ENCODE data around the gene SNAPIN. TPM values are rescaled to one million over a fixed set of nuclear protein-coding genes. Genes with fewer than 3 reads are reported as not detected.
A peak's percentile ranks its signal among the peaks of the same experiment; 100 is the strongest.

Gene SNAPIN
- total RNA-seq, 2 donors from 2014 or later = 29.3 to 33.0 TPM

DNA sequence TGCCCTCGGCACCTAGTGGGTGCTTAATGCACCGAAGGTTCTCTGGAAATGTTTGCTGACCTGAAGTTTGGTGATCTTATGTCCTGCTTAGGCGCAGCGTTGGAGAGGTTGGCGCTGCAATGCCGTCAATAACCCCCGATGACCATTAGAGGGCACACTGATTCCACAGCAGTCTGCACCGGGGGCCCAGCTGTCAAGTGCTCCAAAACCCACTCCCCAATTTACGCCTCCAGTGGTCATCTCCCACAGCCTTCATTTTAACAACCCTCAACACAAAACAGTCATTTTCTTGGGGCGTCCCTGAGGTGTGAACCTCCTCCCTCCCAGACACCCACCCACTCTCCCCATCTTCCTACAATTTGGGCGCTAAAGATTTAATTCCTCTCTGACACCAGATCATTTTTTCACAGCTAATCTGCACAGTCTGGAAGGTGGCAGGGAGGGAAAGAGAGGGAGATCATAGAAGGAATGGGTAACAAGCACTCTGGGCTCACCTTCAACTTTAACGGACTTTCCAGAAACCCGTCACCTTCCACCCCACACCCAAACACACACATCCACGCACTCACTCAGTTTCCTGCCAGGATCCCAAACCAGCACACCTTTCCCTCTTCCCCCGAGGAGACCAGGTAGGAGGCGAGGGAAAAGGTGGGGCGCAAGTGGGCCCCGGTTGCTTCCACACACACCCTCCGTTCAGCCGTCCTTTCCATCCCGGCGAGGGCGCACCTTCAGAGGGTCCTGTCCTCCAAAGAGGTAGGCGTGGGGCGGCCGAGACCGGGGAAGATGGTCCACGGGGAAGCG lies 19.4 kb downstream of the SNAPIN start:
- peak overlapping the region in 1 of 2 donors; percentile 58 for H3K9ac ChIP-seq (ENCODE audit: low read depth in 2 of 2, low read length in 2 of 2)
- H3K36me3 ChIP-seq = no peaks in the 10 kb centered on the region
- H3K4me1 ChIP-seq = peaks cover 15% of the 10 kb centered on the region
- no peaks in the 10 kb centered on the region for H3K9me3 ChIP-seq
- intact Hi-C loops (cut with DNase I) = loop anchor here (5.0 to 10.0 kb wide), 2 partner anchors 69 to 307 kb away; partner anchors contain the start of gene RAB13
- peak; percentile 49 for DNase-seq
- peak overlapping the region; percentile 35 for H3K4me3 ChIP-seq
- no peak overlapping the region for H3K27ac ChIP-seq
- peaks cover 21% of the 10 kb centered on the region for H3K27me3 ChIP-seq
- TF ChIP-seq CTCF (IDR thresholded peaks at IDR 0.05) = peak; percentile 92

GRCh38 chr1:153678519-153679336 lies 20.2 kb downstream of the SNAPIN start, which contains the start of gene NPR1:
TSS of gene NPR1 (plus strand) at chr1:153678688. CDS start at chr1:153679109, 421 bp downstream.
- no peak for TF ChIP-seq CTCF (IDR thresholded peaks at IDR 0.05)
- intact Hi-C loops (cut with DNase I) = loop anchor here (5.0 to 10.0 kb wide), 2 partner anchors 69 to 306 kb away; partner anchors contain the start of gene RAB13
- Histone ChIP-seq H3K36me3 (no peaks in the 10 kb centered on the region), H3K9ac (ENCODE audit: low read depth in 2 of 2, low read length in 2 of 2) (peak within 1 kb of the TSS; percentile 26 to 58), H3K4me1 (peaks cover 15% of the 10 kb centered on the region), H3K27me3 (peaks cover 21% of the 10 kb centered on the region), H3K27ac (no peak within 1 kb of the TSS), H3K4me3 (peak within 1 kb of the TSS; percentile 35), H3K9me3 (no peaks in the 10 kb centered on the region)
- DNase-seq = peak; percentile 39

DNA sequence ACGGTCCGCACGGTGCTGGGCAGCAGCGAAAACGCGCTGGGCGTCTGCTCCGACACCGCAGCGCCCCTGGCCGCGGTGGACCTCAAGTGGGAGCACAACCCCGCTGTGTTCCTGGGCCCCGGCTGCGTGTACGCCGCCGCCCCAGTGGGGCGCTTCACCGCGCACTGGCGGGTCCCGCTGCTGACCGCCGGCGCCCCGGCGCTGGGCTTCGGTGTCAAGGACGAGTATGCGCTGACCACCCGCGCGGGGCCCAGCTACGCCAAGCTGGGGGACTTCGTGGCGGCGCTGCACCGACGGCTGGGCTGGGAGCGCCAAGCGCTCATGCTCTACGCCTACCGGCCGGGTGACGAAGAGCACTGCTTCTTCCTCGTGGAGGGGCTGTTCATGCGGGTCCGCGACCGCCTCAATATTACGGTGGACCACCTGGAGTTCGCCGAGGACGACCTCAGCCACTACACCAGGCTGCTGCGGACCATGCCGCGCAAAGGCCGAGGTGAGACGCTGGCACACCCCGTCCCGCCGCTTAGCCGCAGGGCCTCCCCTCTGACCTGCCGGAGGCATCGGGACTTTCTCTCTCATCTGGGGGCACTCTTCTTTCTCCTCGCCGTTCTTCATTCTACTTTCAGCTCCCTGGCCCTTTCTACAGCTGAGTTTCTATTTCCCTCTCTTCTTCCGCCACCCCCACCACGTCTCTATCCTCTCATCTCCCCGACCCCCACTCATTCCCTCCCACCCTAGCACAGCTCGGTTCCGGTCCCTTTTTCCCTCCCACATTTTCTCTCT lies 21.0 kb downstream of the SNAPIN start:
- TF ChIP-seq CTCF (IDR thresholded peaks at IDR 0.05) = no peak
- no peak overlapping the region for H3K27ac ChIP-seq
- peak overlapping the region; percentile 26 to 58 for H3K9ac ChIP-seq (ENCODE audit: low read depth in 2 of 2, low read length in 2 of 2)
- intact Hi-C loops (cut with DNase I) = loop anchor here (2.0 to 10.0 kb wide), 3 partner anchors 53 to 305 kb away; partner anchors contain the start of gene RAB13
- no peaks in the 10 kb centered on the region for H3K36me3 ChIP-seq
- no peaks in the 10 kb centered on the region for H3K9me3 ChIP-seq
- peaks cover 15% of the 10 kb centered on the region for H3K4me1 ChIP-seq
- peaks cover 21% of the 10 kb centered on the region for H3K27me3 ChIP-seq
- peak overlapping the region; percentile 35 for H3K4me3 ChIP-seq
- DNase-seq = no peak

DNA sequence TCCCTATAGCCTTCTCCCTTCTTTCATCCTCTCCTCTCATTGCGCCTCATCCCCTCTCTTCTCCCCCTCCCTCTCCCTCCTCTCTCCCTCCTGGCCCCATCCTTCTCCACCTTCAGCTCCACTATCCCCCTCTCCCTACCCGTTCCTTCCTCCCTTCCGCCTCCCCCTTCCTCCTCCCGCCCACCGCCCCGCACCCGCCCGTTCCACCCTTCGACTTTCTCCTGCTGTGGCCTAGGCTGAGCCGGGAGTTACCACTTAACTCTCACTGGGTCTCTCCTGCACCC lies 21.6 kb downstream of the SNAPIN start:
- Histone ChIP-seq H3K9ac (ENCODE audit: low read depth in 2 of 2, low read length in 2 of 2) (peak overlapping the region in 1 of 2 donors; percentile 26), H3K4me3 (no peak overlapping the region), H3K27ac (no peak overlapping the region), H3K36me3 (no peaks in the 10 kb centered on the region), H3K27me3 (peaks cover 21% of the 10 kb centered on the region), H3K4me1 (peaks cover 15% of the 10 kb centered on the region), H3K9me3 (no peaks in the 10 kb centered on the region)
- no peak for DNase-seq
- no peak for TF ChIP-seq CTCF (IDR thresholded peaks at IDR 0.05)
- intact Hi-C loops (cut with DNase I) = loop anchor here (2.0 kb wide), 1 partner anchor 53 kb away; no protein-coding TSS in a partner anchor

DNA sequence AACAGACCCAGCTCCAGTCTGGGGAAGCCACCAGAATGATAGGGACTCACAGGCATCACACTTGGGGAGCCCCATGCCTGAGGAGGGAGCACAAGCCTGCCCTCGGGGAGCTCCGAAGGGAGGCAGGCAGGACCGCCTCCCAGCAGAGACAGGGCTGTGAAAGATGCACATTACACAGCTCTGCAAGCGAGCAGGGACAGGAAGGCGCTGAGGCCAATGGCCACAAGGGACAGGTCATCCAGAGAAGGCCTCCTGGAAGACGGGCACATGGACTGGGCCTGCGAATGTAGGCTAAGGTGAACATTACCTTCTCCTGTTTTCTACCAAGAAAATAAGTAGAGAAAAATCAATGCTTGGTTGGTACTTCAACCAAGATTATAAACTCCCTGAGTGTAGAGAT lies 24.2 kb downstream of the SNAPIN start:
- intact Hi-C loops (cut with DNase I) = no loop called here
- no peak overlapping the region for H3K4me3 ChIP-seq

More for the DNA sequence above, 24.2 kb downstream of the SNAPIN start:
- TF ChIP-seq CTCF (IDR thresholded peaks at IDR 0.05) = no peak
- Histone ChIP-seq H3K27ac (no peak overlapping the region), H3K9ac (ENCODE audit: low read depth in 2 of 2, low read length in 2 of 2) (no peak overlapping the region), H3K36me3 (no peaks in the 10 kb centered on the region), H3K9me3 (no peaks in the 10 kb centered on the region), H3K27me3 (peaks cover 20% of the 10 kb centered on the region), H3K4me1 (peaks cover 15% of the 10 kb centered on the region)
- no peak for DNase-seq
